GM19238 (cell line): Measurements from ENCODE around the gene PIGR.

ENCODE experiments used
- DNase-seq: peaks from one replicate; pipeline ENCODE4 v3.0.0; 2011; ENCODE audit warnings: low spot score; ENCODE audit not compliant: insufficient read length

PIGR gene

GRCh38 chr1:206892351-206892984 is 53.8 kb downstream of the PIGR start:
- no peak for DNase-seq

- DNase-seq: no peak
These were observed 54.9 kb downstream of the PIGR start for GRCh38 chr1:206891412-206891811.

DNA sequence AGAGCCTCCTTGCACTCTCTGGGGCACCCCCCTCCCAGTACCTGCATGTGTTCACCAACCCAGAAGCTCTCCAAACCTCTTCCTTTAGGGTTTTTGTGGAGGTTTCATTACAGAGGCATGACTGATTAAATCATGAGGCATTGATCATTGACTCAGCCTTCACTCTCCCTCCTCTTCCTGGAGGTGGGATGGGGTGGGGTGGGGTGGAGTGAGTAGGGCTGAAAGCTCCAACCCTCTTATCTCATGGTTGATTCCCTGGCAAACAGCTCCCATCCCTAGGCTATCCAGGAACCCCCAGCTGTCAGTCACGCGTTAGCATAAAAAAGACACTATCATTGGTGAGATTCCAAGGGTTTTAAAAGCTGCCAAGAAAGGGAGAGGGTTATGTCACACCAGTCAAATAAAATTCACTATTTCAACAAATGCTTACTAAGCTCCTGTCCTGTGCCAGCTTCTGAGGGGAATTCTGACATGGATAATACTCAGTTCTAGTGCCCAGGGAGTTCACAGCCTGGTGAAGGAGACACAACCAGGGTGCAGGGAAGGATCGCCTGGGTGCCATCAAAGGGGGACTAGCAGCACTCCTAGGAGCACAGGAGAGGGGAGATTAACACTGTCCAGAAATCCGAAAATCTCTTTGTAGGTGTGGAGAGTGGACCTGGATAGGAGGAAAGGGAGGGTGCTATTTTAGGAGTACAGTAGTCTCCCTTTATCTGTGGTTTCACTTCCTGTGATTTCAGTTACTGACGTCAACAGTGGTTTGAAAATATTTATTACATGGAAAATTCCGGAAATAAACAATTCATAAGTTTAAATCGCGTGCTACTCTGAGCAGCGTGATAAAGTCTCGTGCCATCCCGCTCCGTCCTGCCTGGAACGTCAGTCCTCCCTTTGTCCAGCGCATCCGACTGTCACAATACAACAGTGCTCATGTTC is 55.9 kb downstream of the PIGR start:
- DNase-seq: no peak

- DNase-seq: no peak
These were observed 58.6 kb downstream of the PIGR start for GRCh38 chr1:206887701-206888100.

GRCh38 chr1:206886831-206887230 is 59.4 kb downstream of the PIGR start:
- no peak for DNase-seq

DNA sequence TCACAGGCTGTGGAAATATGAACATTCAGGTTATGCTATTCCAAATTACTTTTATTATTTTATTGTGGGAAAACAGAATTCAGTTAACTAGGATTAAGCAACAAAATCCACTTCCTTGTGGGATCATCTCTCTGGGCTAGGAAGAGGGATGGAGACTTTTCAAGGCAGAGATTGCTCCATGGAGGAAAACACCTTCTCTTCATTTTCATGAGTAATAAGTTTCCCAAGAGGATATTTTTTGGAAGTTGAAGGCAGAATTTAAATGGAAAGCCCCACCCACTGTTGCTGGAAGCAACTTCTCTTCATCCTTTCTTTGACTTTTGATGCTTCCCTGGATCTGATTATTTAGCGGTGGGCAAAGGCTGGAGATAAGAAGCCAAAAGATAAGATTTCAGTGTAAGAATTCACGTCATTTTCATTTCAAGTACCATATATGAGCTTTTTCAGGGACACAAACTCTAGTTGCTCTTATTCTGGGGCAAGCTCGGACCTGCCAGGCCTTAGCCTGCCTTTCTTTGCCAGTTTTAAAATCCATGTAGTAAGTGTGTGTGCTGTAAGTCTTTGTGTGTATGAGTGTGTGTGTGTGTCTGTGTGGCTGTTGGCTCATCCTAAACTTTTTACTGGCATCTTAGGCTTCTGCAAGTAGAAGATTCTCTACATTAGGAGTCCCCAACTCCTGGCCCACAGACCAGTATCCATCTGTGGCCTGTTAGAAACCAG is 60.8 kb downstream of the PIGR start:
- no peak for DNase-seq

- DNase-seq: no peak
These were observed 62.4 kb downstream of the PIGR start for GRCh38 chr1:206883876-206884275.

DNA sequence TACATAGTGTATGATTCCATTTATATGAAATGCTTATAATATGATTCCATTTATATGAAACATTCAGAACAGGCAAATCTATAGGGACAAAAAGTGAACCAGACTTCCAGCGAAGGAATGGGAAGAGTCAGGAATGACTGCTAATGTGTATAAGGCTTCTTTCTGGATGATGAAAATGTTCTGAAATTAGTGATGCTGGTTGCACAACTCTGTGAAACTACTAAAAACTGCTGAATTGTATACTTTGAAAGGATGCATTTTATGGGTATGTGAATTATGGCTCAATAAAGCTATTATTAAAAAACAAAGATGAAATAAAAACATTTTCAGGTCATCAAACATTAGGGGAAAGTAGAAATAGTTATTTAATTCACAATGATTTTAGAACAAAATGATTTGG is 63.1 kb downstream of the PIGR start:
- no peak for DNase-seq

- DNase-seq: no peak
These were observed 63.7 kb downstream of the PIGR start for GRCh38 chr1:206882555-206882954.

DNA sequence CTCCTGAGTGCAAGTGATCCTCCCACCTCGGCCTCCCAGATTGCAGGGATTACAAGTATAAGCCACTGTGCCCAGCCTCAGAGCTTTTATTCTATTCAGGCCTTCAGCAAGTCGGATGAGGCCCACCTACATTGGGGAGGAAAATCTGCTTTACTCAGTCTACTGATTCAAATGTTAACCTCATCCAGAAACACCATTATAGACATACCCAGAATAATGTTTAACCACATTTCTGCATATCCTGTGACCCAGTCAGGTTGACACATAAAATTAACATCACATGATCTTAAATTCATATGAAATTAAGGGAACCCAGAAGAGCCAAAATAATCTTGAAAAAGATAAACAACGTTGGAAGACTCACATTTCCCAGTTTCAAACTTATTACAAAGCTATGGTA is 66.0 kb downstream of the PIGR start:
- no peak for DNase-seq
